ENCODE measurements around the gene RHBDF1. TPM values are rescaled to one million over a fixed set of nuclear protein-coding genes. Genes with fewer than 3 reads are reported as not detected.

Gene RHBDF1
- total and polyA plus RNA-seq, 9 of the 15 experiments (the other 6 are each of a cell fraction or from before 2014, with no cell fraction given), result 1.0 to 8.2 (median 4.2) TPM

GRCh38 chr16:76535-77272 lies 4.3 kb upstream of the RHBDF1 start (continued):
- TF ChIP-seq NUFIP1 (IDR thresholded peaks at IDR 0.05; ENCODE audit: partially characterized antibody) (no peak), ADNP (tag; IDR thresholded peaks at IDR 0.05) (no peak), ZBED1 (IDR thresholded peaks at IDR 0.05) (no peak), RNF2 (IDR thresholded peaks at IDR 0.05) (no peak), TEAD1 (CRISPR knock-in tag; IDR thresholded peaks at IDR 0.05) (no peak), NCOR1 (IDR thresholded peaks at IDR 0.05) (no peak), ZBTB1 (CRISPR knock-in tag; IDR thresholded peaks at IDR 0.05; ENCODE audit: borderline replicate concordance, low read depth) (no peak), ZFPM2 (CRISPR knock-in tag; IDR thresholded peaks at IDR 0.05) (no peak), ZNF197 (CRISPR knock-in tag; IDR thresholded peaks at IDR 0.05; ENCODE audit: low read depth) (0 out of 2 replicates have a peak, but pooled peaks have one; percentile 52), HOMEZ (CRISPR knock-in tag; IDR thresholded peaks at IDR 0.05) (no peak), GATAD2A (IDR thresholded peaks at IDR 0.05) (no peak), HNRNPL (IDR thresholded peaks at IDR 0.05; ENCODE audit: low read depth, low read length) (no peak), NR1H2 (CRISPR knock-in tag; IDR thresholded peaks at IDR 0.05) (no peak), ZNF224 (CRISPR knock-in tag; IDR thresholded peaks at IDR 0.05) (no peak), ZNF778 (CRISPR knock-in tag; IDR thresholded peaks at IDR 0.05) (no peak), NFRKB (IDR thresholded peaks at IDR 0.05; ENCODE audit: low read depth) (0 out of 2 replicates have a peak, but pooled peaks have one; percentile 22), LCOR (CRISPR knock-in tag; IDR thresholded peaks at IDR 0.05) (no peak), SMARCA5 (IDR thresholded peaks at IDR 0.05) (no peak), GTF2E2 (tag; IDR thresholded peaks at IDR 0.05) (0 out of 2 replicates have a peak, but pooled peaks have one; percentile 42), ZNF253 (CRISPR knock-in tag; conservative IDR thresholded peaks at IDR 0.05) (no peak), NR2F6 (CRISPR knock-in tag; IDR thresholded peaks at IDR 0.05) (no peak)
- TF ChIP-seq, protein P1, sequence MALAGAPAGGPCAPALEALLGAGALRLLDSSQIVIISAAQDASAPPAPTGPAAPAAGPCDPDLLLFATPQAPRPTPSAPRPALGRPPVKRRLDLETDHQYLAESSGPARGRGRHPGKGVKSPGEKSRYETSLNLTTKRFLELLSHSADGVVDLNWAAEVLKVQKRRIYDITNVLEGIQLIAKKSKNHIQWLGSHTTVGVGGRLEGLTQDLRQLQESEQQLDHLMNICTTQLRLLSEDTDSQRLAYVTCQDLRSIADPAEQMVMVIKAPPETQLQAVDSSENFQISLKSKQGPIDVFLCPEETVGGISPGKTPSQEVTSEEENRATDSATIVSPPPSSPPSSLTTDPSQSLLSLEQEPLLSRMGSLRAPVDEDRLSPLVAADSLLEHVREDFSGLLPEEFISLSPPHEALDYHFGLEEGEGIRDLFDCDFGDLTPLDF (CRISPR knock-in tag; IDR thresholded peaks at IDR 0.05), result no peak
